Naive thymus-derived CD4-positive, alpha-beta T cell (primary cell): Measurements from ENCODE around the gene PBX1. TPM values are rescaled to one million over a fixed set of nuclear protein-coding genes. Genes with fewer than 3 reads are reported as not detected.

Experiments used
- ATAC-seq: fragments of 150-1000 bp; cut with Tn5 transposase; 2 replicates; pipeline ENCODE4 v1.10.0; 2021; ENCODE audit warnings: mild to moderate bottlenecking, moderate library complexity
- CTCF ChIA-PET: fragments of 350-600 bp; sonication (Branson Sonifier 250); formaldehyde crosslinking; loops from one replicate; lab custom pipeline; 2021; ENCODE audit warnings: antibody characterized with exemption; lab: Charles Lee
- POLR2A ChIA-PET: fragments of 350-600 bp; sonication (Branson Sonifier 250); formaldehyde crosslinking; loops from one replicate; lab custom pipeline; 2021; ENCODE audit warnings: antibody characterized with exemption, inconsistent platforms; lab: Charles Lee
- DNase-seq, 9 donors: peaks; one replicate each; pipeline versions ENCODE4 v3.0.0 to v3.0.0-alpha.2; 2020 to 2022; ENCODE audit warnings: mixed read lengths in 1 of 9
- H3K27ac ChIP-seq: one replicate; pipeline ENCODE4 v1.7.0; 2013; ENCODE audit warnings: mild to moderate bottlenecking, low read depth, low read length, moderate library complexity
- H3K27me3 ChIP-seq, 2 donors: one replicate each; pipeline ENCODE4 v1.7.0; 2013; ENCODE audit warnings: low read length in 2 of 2, mild to moderate bottlenecking in 2 of 2, moderate library complexity in 2 of 2; ENCODE audit not compliant: control insufficient read depth in 2 of 2, insufficient read depth in 2 of 2
- H3K36me3 ChIP-seq, 3 experiments: 1 replicate in 2 of 3; 2 replicates in 1 of 3; pipeline ENCODE4 v1.7.0; 2013; ENCODE audit warnings: low read length in 3 of 3, mild to moderate bottlenecking in 3 of 3, moderate library complexity in 1 of 3; ENCODE audit not compliant: insufficient read depth in 3 of 3, control insufficient read depth in 2 of 3
- H3K4me1 ChIP-seq, 2 donors: one replicate each; pipeline ENCODE4 v1.7.0; 2013; ENCODE audit warnings: low read length in 2 of 2, mild to moderate bottlenecking in 2 of 2, moderate library complexity in 1 of 2; ENCODE audit not compliant: control insufficient read depth in 2 of 2, insufficient read depth in 2 of 2
- H3K4me3 ChIP-seq: 2 replicates; pipeline ENCODE4 v1.7.0; 2013; ENCODE audit warnings: mild to moderate bottlenecking, low read length
- H3K9me3 ChIP-seq, 3 experiments: 1 replicate in 2 of 3; 2 replicates in 1 of 3; pipeline ENCODE4 v1.7.0; 2013; ENCODE audit warnings: low read length in 3 of 3; ENCODE audit not compliant: control insufficient read depth in 2 of 3
- H3K27ac Mint-ChIP-seq, 9 donors: one replicate each; pipeline ENCODE4 v1.8.0; 2020 to 2022; ENCODE audit warnings: mixed read lengths in 9 of 9, mild to moderate bottlenecking in 8 of 9, moderate library complexity in 5 of 9, inconsistent platforms in 2 of 9
- H3K27me3 Mint-ChIP-seq, 5 donors: one replicate each; pipeline ENCODE4 v1.8.0; 2021 to 2022; ENCODE audit warnings: mixed read lengths in 5 of 5, mild to moderate bottlenecking in 1 of 5
- H3K36me3 Mint-ChIP-seq, 5 donors: one replicate each; pipeline ENCODE4 v1.8.0; 2020 to 2022; ENCODE audit warnings: mixed read lengths in 5 of 5, mild to moderate bottlenecking in 3 of 5, inconsistent platforms in 1 of 5
- H3K4me1 Mint-ChIP-seq, 7 donors: one replicate each; pipeline ENCODE4 v1.8.0; 2020 to 2022; ENCODE audit warnings: mixed read lengths in 7 of 7, mild to moderate bottlenecking in 3 of 7, inconsistent platforms in 1 of 7
- H3K4me3 Mint-ChIP-seq, 10 donors: one replicate each; pipeline ENCODE4 v1.8.0; 2020 to 2022; ENCODE audit warnings: mild to moderate bottlenecking in 10 of 10, mixed read lengths in 10 of 10, moderate library complexity in 6 of 10, inconsistent platforms in 2 of 10
- H3K9me3 Mint-ChIP-seq, 11 donors: one replicate each; pipeline ENCODE4 v1.8.0; 2020 to 2022; ENCODE audit warnings: mixed read lengths in 11 of 11, mild to moderate bottlenecking in 4 of 11, inconsistent platforms in 1 of 11, moderate library complexity in 1 of 11
- intact Hi-C, 2 donors: fragments of 100-400 bp; cut with micrococcal nuclease; formaldehyde crosslinking; loops; one replicate each; pipeline ENCODE4 v1.15.1; 2023
- polyA plus RNA-seq, 2 donors: library from polyadenylated mRNA; unstranded; fragments of 300-500 nt; fragmentation: Illumina TruSeq; gene quantifications; one replicate each; pipeline ENCODE4 v1.2.3, GENCODE V29; 2021
- total RNA-seq, 6 experiments: library from RNA in 5 of 6; stranded (reverse) in 5 of 6; gene quantifications; 1 replicate in 5 of 6; 2 replicates in 1 of 6; pipeline ENCODE4 v1.2.3 and lab custom pipeline; 2021 to 2026

Gene PBX1
- total and polyA plus RNA-seq, 7 experiments from 2014 or later: 0.02 to 2.9 (median 1.7) TPM; not detected in 1

DNA sequence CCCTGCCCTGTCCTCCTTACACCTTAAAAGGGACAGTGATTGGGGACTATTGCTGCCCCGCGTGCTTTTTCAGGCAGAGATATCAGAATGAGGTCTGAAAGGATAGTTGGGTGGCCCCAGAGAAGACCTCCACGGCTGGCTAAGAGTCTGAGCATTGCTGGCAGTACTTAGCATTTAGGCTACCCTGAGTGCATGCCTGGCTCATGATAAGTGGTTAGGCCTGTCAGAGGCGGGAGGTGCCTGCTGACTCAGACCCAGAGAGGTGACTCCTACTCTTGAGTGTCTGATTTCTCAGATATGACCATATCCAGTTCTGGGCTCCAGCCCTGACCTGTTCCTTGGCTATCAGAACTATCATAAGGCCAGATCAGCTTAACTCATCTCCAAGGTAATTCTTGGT, 213.7 kb downstream of the PBX1 start:
- H3K4me3 Mint-ChIP-seq: no peak overlapping the region
- Histone ChIP-seq H3K4me1 (no peaks in the 10 kb centered on the region), H3K27ac (no peak overlapping the region), H3K4me3 (no peak overlapping the region), H3K36me3 (no peaks in the 10 kb centered on the region), H3K27me3 (no peaks in the 10 kb centered on the region), H3K9me3 (no peaks in the 10 kb centered on the region)
- ATAC-seq (no peak), DNase-seq (no peak)
- intact Hi-C loops: no loop called here
- H3K27me3 Mint-ChIP-seq: peaks cover 0 to 13% (median 6%) of the 10 kb centered on the region in 5 donors
- H3K4me1 Mint-ChIP-seq: peaks cover 0 to 4% (median 0%) of the 10 kb centered on the region in 7 donors
- H3K27ac Mint-ChIP-seq: no peak overlapping the region
- peaks cover 0 to 2% (median 0%) of the 10 kb centered on the region in 11 donors for H3K9me3 Mint-ChIP-seq
- POLR2A ChIA-PET: no interaction called here
- CTCF ChIA-PET: no interaction called here
- no peaks in the 10 kb centered on the region for H3K36me3 Mint-ChIP-seq

- Mint-ChIP-seq H3K4me3 (no peak overlapping the region), H3K27ac (no peak overlapping the region), H3K36me3 (no peaks in the 10 kb centered on the region), H3K9me3 (peaks cover 0 to 2% (median 0%) of the 10 kb centered on the region in 11 donors), H3K27me3 (peaks cover 0 to 13% (median 6%) of the 10 kb centered on the region in 5 donors), H3K4me1 (peaks cover 0 to 4% (median 0%) of the 10 kb centered on the region in 7 donors)
- ATAC-seq: no peak
- ChIA-PET CTCF (no interaction called here), POLR2A (no interaction called here)
- no peaks in the 10 kb centered on the region for H3K4me1 ChIP-seq
- no peaks in the 10 kb centered on the region for H3K27me3 ChIP-seq
- no peaks in the 10 kb centered on the region for H3K36me3 ChIP-seq
- intact Hi-C loops: no loop called here
- no peak for DNase-seq
- no peaks in the 10 kb centered on the region for H3K9me3 ChIP-seq
- no peak overlapping the region for H3K4me3 ChIP-seq
- H3K27ac ChIP-seq: no peak overlapping the region
These were observed 214.1 kb downstream of the PBX1 start for GRCh38 chr1:164773102-164773501.

- ChIA-PET CTCF (no interaction called here), POLR2A (no interaction called here)
- H3K27ac ChIP-seq: no peak overlapping the region
- intact Hi-C loops: no loop called here
- H3K27ac Mint-ChIP-seq: no peak overlapping the region
- H3K36me3 ChIP-seq: no peaks in the 10 kb centered on the region
- H3K9me3 Mint-ChIP-seq: peaks cover 0 to 2% (median 0%) of the 10 kb centered on the region in 11 donors
- ATAC-seq: no peak
- no peaks in the 10 kb centered on the region for H3K9me3 ChIP-seq
- H3K27me3 ChIP-seq: no peaks in the 10 kb centered on the region
- no peak overlapping the region for H3K4me3 Mint-ChIP-seq
- no peaks in the 10 kb centered on the region for H3K36me3 Mint-ChIP-seq
- peaks cover 0 to 13% (median 6%) of the 10 kb centered on the region in 5 donors for H3K27me3 Mint-ChIP-seq
- H3K4me1 Mint-ChIP-seq: peaks cover 0 to 4% (median 0%) of the 10 kb centered on the region in 7 donors
- no peaks in the 10 kb centered on the region for H3K4me1 ChIP-seq
- DNase-seq: no peak
- no peak overlapping the region for H3K4me3 ChIP-seq
These were observed 215.4 kb downstream of the PBX1 start for GRCh38 chr1:164774413-164774812.

- no peaks in the 10 kb centered on the region for H3K9me3 ChIP-seq
- H3K36me3 ChIP-seq: no peaks in the 10 kb centered on the region
- Mint-ChIP-seq H3K4me1 (peaks cover 0 to 4% (median 0%) of the 10 kb centered on the region in 7 donors), H3K27ac (no peak overlapping the region), H3K36me3 (no peaks in the 10 kb centered on the region), H3K4me3 (no peak overlapping the region), H3K9me3 (peaks cover 0 to 2% (median 0%) of the 10 kb centered on the region in 11 donors), H3K27me3 (peaks cover 0 to 13% (median 6%) of the 10 kb centered on the region in 5 donors)
- no peaks in the 10 kb centered on the region for H3K4me1 ChIP-seq
- ATAC-seq (peak; percentile 48), DNase-seq (no peak)
- H3K27ac ChIP-seq: no peak overlapping the region
- ChIA-PET POLR2A (no interaction called here), CTCF (no interaction called here)
- no peaks in the 10 kb centered on the region for H3K27me3 ChIP-seq
- intact Hi-C loops: no loop called here
- no peak overlapping the region for H3K4me3 ChIP-seq
These were observed 216.1 kb downstream of the PBX1 start for GRCh38 chr1:164774819-164775654.

DNA sequence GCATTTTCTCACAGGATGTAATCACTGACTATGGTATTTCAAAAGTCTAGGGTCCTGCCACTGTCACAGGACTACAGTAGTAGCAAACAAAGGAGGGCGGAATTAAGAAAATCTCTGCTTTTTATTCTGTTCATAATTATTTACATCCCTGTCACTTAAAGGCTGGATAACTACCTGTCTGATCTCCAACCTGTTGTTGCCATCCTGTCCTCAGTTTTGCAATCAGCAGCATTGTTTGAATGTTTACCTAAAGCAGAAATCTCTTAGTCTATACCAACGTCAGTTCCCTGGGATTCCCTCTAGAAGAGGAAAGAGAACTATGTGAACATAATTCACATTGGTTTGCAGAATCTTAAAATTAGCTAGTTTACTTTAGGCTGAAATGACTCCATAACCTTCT, 218.5 kb downstream of the PBX1 start:
- no peak overlapping the region for H3K4me3 Mint-ChIP-seq
- Histone ChIP-seq H3K4me3 (no peak overlapping the region), H3K4me1 (no peaks in the 10 kb centered on the region), H3K36me3 (no peaks in the 10 kb centered on the region), H3K9me3 (no peaks in the 10 kb centered on the region), H3K27me3 (no peaks in the 10 kb centered on the region), H3K27ac (no peak overlapping the region)
- ATAC-seq (no peak), DNase-seq (no peak)
- no peaks in the 10 kb centered on the region for H3K36me3 Mint-ChIP-seq
- H3K27ac Mint-ChIP-seq: no peak overlapping the region
- ChIA-PET POLR2A (no interaction called here), CTCF (no interaction called here)
- intact Hi-C loops: no loop called here
- no peaks in the 10 kb centered on the region for H3K9me3 Mint-ChIP-seq
- peaks cover 0 to 4% (median 0%) of the 10 kb centered on the region in 7 donors for H3K4me1 Mint-ChIP-seq
- H3K27me3 Mint-ChIP-seq: peaks cover 0 to 12% (median 6%) of the 10 kb centered on the region in 5 donors

DNA sequence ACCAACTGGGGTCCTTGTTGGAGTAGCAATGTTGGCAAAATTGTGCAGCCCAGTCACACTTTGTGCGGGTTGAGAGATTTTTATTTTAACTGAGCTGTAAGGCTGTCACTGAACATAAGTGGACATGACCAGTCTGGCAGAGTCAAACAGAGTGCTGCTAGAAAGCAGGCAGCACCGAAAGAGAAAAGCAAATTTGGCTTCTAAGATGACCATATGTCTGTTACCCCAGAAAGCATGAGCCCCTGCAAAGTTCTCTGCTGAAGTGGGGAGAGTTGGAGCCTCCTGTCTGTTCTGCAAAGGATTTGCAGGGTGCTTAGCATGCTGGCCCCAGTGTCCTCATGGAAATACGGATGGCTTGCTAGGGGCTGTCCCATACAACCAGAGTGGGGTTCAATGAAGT, 220.4 kb downstream of the PBX1 start:
- Mint-ChIP-seq H3K27me3 (peaks cover 0 to 12% (median 9%) of the 10 kb centered on the region in 5 donors), H3K4me1 (peaks cover 0 to 4% (median 0%) of the 10 kb centered on the region in 7 donors)
- CTCF ChIA-PET: no interaction called here

More for the DNA sequence above, 220.4 kb downstream of the PBX1 start:
- H3K4me1 ChIP-seq: no peaks in the 10 kb centered on the region
- intact Hi-C loops: no loop called here
- ATAC-seq: no peak
- H3K9me3 ChIP-seq: no peaks in the 10 kb centered on the region
- POLR2A ChIA-PET: no interaction called here
- H3K36me3 ChIP-seq: no peaks in the 10 kb centered on the region
- Mint-ChIP-seq H3K9me3 (no peaks in the 10 kb centered on the region), H3K4me3 (no peak overlapping the region), H3K36me3 (no peaks in the 10 kb centered on the region), H3K27ac (no peak overlapping the region)
- H3K27ac ChIP-seq: no peak overlapping the region
- H3K27me3 ChIP-seq: no peaks in the 10 kb centered on the region
- no peak overlapping the region for H3K4me3 ChIP-seq
- no peak for DNase-seq
